DMS 273 (cell line): ENCODE measurements around the gene PITPNM1.
"Not testable (repeated sequence)": the region's sequence is repeated elsewhere in the genome, so short reads cannot be mapped to it uniquely, and the experiment has no call there.

ENCODE experiments used
- DNase-seq: peaks from one replicate; lab custom pipeline; 2025; ENCODE audit not compliant: unreplicated experiment; lab: John Stamatoyannopoulos, UW

PITPNM1 gene

DNA sequence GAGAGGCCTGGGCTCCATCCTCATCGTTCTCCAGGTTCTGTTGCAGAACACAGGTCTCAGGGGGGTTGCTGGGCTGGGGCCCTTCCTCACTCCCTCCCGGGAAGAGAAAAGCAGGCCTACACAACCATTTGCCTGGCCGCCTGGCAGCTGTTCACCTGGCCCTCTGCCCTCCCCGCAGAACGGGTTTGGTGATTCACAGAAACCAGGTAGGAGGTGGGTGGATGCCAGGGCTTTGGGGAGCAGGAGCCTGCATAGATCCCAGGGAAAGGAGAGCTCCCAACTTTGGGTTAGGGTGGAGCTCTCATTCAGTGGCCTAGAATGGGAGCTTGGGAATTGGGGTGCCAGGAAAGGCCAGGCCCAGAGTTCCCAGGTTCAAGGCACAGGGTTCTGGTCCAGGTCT, 37.1 kb downstream of the PITPNM1 start:
- DNase-seq = peak; percentile 59

DNA sequence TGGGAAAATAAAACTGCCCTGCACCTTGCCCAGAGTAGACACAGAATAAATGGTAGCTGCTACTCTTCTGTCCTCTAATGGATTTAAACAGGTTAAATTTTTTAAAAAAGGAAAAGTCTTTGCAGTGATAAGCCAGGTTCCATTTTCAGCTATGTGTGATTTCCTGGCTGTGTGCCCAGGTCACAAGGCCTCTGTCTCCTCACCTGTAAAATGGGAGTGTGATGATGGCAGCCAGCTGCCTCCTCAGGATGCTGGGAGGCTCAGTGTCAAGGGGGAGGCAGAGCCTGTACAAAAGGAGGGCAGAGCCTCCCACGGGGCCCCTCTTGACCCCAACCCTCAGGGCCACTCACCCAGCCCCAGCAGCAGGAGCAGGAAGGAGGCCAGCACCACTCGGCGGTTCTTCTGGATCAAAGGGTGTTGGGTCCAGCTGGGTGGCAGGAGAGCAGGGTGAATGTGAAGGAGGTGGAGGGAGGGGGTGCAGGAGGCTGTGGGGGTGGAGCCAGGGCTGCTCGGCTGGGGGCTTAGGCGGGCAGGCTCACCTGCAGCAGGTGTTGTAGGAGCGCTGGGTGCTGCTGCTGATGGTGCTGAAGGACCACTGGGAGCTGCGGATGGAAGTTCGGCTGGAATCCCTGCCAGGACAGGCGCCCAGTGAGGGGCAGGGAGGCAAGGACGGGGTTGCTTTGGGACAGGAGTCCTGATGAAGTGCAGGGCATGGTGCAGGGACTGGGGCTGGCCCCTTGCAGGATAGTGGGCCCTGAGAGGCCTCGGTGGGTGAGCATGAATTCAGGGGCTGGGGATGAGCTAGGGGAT, 38.0 kb downstream of the PITPNM1 start:
- no peak for DNase-seq

DNA sequence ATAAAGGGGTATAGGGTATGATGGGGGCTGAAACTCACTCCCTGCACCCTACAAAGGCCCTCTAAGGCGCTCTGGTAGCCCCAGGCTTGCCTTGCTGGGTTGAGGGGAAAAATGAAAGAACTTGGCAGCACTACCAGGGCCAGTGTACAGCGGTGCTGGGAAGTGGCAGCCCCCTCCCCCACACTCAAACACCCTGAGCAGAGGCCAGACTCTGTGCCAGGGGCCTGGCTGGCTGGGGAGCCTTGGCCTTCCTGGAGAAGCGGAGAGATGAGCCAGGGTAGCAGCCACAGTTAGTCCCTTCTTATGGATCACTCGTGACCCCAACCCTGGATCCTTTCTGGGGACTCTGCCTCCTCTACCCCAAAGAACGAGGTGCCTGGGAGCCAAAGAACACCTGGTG, 38.8 kb downstream of the PITPNM1 start:
- DNase-seq = no peak

DNA sequence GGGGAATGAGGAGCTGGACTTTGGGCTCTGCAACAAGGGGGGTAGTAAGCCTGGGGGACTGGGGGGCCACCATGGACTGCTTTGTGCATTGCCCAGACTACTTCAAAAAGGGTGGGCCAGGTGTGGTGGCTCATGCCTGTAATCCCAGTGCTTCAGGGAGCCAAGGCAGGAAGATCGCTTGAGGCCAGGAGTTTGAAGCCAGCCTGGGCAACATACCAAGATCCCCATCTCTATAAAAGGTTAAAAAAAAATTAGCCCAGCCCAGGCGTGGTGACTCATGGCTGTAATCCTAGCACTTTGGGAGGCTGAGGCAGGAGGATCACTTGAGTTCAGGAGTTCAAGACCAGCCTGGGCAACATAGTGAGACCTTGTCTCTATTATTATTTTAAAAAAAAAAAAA, 39.6 kb downstream of the PITPNM1 start:
- not testable (repeated sequence) for DNase-seq

DNA sequence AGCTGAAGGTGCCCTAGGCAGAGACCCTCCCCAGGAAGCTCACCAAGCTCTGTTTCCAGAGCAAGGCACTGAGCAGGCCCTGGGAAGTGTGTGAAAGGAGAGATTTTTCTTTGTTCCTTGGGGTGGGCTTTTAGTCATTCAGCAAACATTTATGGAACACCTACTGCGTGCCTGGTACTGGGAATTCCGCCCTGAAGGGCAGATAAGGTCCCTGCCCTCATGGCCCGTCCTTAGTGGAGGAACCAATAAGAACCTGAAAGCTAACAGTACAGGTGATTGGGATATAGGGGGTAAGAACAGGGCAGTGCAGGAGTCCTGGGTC, 40.0 kb downstream of the PITPNM1 start:
- no peak for DNase-seq

DNA sequence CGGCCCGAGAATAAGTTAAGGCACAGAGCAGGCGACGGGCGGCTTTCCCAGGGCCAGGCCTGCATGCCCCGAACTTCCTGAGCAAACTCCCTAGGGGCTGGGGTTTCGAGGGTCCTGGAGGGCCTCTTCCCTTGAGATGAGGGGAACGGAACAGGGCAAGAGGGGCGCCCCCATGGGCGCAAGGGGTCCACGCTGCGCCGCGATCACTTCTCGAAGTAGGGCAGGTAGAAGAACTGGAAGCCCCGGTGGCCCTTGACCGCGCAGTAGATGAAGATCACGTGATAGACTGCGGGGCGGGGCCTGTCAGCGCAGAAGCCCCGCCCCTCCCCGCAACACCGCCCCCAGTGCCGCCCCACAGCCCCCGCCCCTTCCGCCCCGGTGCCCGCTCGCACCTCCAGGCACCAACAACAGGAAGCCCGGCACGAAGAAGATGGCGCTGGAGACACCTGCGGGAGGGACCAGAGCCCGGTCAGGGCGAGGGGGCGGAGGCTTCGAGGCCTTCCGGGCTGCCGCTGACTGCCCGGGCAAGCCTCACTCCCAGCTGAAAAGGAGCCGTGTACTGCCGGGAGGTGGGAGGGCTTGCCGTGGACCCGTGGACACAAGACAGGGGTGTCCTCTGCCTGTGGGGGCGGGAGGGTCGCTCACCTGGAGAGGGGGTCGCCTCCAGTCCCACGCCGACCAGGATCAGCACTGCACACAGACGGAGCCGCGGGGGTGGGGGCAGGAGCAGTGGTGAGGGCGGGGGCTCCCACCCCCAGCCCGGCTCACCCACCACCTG, 40.6 kb downstream of the PITPNM1 start:
- no peak for DNase-seq

DNA sequence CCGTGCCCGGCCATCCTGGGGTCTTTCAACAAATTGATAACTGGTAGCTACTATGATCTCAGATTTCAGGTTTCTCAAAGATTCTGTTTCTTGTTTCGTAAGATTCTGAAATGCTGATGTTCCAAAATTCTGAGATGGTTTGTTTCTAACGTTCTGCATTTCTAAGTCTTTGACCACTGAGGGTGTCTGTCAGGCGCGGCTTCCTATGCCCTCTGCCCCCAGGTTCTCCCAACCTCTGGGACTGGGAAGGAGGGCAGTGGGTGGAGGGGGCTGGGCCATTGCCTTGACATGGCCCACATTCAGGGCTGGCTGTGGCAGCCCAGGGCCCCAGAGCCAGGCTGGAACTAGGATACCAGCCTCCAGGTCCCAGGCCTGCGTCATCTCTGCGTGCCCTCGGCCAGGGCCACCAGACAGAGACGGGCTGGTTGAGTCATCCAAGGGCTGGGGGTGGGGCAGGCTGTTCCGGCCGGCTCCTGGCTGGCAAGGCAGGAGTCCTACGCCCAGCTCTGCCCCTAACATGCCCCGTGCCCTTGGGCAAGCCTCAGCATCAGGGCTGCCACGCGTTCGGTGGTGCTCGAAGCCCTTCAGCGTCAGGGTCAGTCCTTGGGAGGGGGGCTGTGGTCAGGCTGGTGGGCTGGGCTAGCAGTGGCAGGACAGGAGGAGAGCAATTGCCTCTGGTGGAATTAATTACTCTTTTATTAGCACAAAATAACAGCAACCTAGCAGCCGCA, 41.3 kb downstream of the PITPNM1 start:
- no peak for DNase-seq

DNA sequence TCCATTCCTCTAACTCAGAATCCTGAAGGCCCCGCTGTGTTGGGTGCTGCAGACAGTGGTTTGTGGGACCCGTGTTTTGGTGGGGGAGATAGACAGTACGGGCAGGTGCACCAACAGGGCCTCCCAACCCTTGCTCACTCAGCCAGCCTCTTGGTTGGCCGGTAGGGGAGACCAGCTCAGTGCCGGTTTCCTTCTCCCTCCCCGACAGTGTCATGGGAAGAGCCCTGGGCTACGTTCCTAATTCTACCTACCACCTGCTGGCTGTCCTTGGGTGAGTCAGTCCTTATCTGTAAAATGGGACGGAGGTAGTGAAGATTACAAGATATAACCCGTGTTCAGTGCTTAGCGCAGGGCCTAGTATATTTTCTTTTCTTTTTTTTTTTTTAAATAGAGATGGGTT, 42.0 kb downstream of the PITPNM1 start:
- DNase-seq = no peak

DNA sequence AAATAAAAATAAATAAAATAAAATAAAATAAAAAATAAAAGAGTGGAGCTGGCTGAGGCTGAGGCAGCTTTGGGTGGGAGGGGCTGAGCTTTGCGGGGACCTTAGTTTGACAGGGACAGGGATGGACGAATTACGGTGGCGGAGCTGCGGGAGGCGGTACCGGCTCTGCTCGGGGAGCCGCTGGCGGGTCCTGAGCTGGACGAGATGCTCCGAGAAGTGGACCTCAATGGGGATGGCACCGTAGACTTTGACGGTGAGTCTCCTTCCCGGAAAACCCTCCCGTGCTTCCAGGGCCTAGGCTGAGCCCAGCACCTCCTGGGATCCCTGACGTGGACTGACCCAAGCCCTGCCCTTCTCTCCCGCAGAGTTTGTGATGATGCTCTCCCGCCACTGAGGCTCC, 46.9 kb downstream of the PITPNM1 start:
- no peak for DNase-seq

DNA sequence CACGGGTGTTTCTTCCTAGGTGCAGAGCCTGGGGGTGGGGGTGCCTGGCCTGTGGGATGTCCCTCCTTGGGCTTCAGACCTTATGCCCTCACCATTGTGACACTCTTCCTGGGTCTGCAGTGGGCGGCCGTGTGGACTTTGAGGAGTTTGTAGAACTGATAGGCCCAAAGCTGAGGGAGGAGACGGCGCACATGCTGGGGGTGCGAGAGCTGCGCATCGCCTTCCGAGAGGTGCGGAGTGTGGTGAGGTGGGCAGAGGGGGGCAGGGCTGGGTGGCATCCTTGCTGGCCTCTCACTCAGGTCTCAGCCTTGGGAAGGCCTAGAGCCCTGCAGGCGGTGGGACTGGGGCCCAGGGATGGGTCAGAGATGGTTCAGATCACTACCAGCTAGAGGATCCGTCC, 47.7 kb downstream of the PITPNM1 start:
- no peak for DNase-seq

DNA sequence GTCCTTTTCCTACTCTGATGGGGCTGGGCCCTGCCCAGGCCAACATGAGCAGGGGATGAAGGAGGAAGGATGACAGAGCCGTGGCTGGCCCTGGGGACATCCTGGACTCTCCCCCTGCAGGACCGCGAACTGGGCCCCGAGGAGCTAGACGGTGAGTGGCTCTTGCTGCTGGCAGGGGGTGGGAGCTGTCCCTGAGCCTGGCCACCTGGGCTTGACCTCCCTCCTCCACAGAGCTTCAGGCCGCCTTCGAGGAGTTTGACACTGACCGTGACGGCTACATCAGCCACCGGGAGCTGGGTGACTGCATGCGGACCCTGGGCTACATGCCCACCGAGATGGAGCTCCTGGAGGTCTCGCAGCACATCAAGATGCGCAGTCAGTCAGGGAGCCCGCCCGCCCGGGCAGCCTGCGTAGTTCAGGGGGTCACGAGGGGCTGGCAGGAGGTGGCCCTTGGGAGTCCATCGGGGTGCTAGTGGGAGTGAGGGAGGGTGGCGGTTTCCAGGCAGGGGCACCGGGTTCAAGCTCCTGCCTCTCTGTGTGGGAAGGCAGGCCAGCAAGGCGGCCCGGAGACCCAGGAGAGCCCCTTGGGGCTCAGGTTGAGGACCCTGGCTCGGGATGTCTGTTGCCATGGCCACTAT, 49.0 kb downstream of the PITPNM1 start:
- DNase-seq = no peak

DNA sequence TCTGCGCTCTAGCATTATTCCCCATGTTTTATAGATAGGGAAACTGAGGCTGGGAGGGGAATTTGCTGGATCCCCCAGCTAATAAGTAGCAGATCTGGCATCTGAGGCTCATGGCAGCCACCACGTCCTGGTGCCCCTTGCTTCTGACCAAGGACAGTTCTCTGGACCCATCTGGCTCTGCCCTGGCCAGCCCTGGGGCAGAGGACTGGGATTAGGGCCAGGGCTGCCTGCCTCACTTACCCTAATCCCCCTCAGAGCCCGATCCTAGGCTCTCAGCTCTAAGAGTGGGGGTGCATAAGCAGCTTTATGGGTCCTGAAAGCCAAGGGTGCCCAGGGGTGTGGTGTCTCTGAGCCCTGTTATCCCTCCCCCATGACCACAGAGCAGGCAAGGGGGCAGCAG, 50.1 kb downstream of the PITPNM1 start, which contains the start of gene CABP4:
TSS of gene CABP4 (plus strand) at position 301 of the 400 bp plus-strand sequence. CDS start at position 371, 70 bp downstream.
- DNase-seq = no peak

DNA sequence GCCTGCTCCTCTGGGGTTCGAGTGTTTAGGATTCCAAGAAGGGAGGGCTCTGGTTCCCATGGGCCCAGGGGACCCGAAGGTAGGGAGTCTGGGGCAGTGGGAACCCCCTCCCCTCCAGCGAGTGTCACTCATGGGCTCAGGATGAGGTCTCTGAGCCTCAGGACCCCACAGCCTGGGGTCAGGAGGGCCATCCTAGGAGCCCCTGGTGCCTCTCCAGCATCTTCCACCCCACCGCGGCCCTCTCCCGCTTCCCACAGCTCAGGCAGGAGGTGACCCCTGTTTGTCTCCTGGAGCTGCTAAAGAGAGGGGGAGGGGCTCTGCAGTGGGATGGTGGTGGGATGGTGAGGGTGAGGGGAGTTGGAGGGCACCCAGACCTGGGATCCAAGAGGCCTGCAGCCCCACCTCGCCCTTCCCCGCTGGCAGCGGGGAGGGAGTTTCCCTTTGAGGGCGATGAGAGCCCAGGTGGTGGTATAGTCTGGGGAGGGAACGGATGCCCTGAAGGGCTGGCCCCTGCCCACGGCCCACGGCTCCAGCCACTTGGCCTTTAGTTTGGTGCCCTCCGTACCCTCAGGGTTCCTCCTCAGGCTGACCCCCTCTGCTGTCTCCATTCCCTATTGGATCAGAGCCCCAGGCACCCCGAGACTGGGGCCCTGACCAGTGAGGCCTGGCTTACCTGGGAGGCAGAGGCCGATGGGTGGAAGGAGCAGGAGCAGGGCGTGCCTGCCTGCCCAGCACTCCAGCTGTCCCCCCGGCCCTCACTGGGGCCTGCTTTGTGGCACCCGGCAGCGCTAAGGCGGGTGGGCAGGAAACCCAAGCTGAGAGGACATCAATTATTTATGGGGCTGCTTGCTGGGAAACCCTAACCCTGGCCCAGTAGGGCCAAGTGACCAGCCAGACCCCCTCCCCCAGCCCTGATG, 51.1 kb downstream of the PITPNM1 start:
- no peak for DNase-seq

DNA sequence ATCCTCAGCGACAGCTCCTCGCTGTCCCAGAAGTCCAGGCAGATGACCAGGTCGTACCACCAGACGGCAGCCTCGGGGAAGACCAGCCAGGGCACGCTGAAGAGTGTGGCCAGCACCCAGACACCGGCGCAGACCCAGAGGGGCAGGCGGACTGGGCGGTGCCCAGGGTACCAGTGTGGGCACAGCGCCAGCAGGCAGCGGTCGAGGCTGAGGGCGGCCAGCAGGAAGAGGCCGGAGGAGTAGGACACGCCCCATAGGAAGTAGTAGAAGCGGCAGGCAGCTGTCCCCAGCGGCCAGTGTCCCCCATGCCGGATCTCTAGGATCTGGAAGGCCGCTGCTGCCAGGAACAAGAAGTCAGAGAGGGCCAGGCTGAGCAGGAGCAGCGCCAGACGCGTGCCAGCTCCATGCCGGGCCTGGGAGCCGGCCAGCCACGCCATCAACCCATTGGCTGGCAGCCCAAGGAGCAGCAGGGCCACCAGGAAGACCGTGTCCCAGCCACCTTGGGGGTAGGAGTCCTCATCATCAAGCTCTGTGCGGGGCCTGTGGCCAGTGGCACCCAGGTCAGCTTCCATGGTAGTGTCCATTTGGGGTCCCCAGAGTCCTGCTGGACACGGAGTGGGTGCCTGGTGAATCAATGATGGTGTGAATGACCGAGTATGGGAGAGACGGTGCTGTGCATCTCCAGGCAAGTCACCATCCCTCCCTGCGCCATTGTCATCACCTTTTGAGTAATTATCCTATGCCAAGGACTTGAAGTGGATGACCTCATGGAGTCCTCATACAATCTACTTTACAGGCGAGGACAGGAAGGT, 52.8 kb downstream of the PITPNM1 start, which contains the start of gene GPR152:
TSS of gene GPR152 (minus strand) at position 589 of the 812 bp plus-strand sequence. CDS start at position 584, 5 bp downstream.
- DNase-seq = peak; percentile 15

DNA sequence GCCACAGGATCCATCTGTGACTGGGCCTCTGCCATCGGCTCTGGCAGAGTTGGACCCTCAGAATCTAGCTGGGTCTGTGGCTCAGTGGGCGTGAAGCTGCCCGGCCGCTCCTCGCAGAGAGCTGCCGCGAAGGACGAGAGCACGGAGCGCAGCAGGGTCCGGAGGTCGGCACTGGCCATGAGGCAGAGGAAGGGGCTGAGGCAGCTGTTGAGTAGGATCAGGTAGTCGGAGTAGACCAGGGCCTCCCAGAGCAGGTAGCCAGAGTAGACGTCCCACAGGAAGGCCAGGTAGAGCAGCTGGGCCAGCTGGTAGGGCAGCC, 53.5 kb downstream of the PITPNM1 start:
- no peak for DNase-seq

DNA sequence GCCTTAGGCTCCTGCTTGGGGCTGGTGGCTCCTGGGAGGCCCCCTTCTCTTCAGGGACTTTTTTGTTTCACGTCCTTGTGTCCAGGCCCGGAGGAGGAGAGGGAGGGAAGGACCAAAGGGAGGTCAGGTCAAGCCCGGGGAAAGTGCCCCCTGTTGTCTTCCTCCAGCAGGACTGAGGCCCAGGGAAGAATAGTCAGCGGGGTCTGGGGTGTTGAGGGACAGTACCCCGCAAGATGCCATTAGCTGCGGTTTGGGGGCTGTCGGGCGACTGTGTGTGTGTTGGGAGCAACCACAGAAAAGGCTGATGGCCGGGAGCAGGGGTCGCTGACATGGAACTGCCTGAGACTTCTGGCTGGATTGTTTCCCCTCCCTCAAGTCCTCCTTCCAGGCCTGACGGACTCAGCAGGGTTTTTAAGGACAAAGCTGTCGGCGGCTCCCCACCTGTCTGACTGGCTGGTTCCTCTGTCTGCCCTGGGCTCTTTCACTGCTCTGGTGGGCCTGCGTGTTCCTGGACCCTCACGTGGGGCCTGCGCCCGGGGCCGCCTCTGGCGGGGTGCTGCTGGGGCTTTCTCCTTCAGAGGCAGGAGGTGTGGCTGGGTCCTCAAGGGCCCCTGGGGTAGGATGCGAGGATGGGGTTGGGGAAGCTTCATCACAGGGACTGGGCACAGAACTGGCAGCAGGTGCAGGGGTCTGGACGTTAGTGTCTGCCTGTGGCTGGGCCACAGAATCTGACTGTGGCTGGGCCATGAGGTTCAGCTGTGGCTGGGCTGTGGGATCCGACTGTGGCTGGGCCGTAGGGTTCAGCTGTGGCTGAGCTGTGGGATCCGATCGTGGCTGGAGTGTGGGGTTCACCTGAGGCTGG, 54.1 kb downstream of the PITPNM1 start:
- DNase-seq = no peak

DNA sequence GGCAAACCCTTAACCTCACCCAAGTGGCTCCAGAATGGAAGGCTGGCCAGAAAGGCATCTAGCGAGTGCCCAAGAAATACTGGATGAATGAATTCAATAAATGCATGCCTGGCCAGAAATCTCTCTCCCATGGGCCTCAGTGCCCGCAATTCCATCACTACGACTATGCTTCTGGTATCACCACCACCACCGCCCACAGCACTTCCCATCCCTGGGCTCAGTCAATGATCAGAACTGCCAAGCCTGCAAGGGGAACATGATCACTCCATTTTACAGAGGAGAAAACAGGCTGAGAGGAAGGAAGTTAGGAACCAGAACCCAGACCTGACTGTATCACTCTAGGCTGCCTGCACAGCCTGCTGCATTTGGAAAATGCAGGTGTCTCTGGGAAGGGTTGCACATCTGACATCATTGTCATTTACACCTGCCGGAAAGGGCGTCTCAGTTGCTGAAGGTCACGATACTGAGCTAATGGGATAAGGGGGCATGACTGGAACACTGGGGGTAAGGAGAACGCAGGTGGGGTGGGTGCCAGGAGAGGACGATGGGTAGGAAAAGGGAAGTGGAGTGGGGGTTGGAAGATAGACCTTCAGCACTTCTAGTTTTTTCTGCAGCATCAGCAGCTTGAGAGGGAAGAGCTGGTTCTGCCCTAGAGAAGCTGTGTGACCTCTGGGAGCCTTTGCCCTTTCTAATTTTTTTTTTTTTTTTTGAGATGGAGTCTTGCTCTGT, 55.9 kb downstream of the PITPNM1 start:
- DNase-seq = no peak

DNA sequence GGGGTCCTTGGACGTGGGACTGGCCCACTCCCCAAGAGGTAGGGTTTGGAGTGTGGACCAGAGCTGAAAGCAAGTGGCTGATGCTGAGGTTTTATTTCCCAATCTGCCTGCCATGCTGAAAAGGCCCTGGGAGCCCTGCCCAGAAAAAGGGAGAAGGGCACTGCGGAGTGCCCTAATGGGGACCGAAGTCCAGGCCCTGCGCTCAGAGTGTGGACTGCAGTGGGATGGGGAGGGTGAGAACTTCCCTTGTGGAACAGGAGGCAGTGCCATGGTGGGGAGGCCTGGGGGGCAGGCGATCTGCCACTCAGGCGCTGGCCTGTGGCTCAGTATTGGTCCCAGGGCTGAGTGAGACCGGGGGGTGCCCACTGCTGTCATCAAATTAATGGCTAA, 56.9 kb downstream of the PITPNM1 start:
- no peak for DNase-seq
